SK-N-MC (cell line): Measurements from ENCODE around the gene ZDHHC7.

Source experiments
- EZH2 ChIP-seq: fragments of 200-600 bp; sonication (generic); IDR thresholded peaks from one replicate; pipeline ENCODE4 v1.6.1; 2017; ENCODE audit warnings: antibody characterized with exemption
- POLR2AphosphoS5 ChIP-seq: IDR thresholded peaks from 2 replicates; pipeline ENCODE4 v1.6.1; 2012; ENCODE audit warnings: mild to moderate bottlenecking, low read depth, low read length, borderline replicate concordance

- no peak for TF ChIP-seq EZH2
- no peak for TF ChIP-seq POLR2AphosphoS5
These were observed 37.7 kb upstream of the ZDHHC7 start for GRCh38 chr16:85048921-85049562.
